Activated CD4-positive, alpha-beta T cell treated with anti-CD3 and anti-CD28 coated beads, Interleukin-2, amount 50 U/mL, for 48 hours (primary cell): ENCODE data around the gene FAM3C.
"Not testable (repeated sequence)": the region's sequence is repeated elsewhere in the genome, so short reads cannot be mapped to it uniquely, and the experiment has no call there.

Source experiments
- DNase-seq, 2 experiments: peaks; one replicate each; pipeline ENCODE4 v3.0.0-alpha.2; 2020

Gene FAM3C

GRCh38 chr7:121329191-121330052 lies 66.7 kb downstream of the FAM3C start:
- DNase-seq = peak; percentile 24 to 44

GRCh38 chr7:121328508-121329190 lies 67.5 kb downstream of the FAM3C start, which contains the start of gene WNT16:
TSS of gene WNT16 (plus strand) at chr7:121329000. CDS start at chr7:121329293, 293 bp downstream.
- no peak for DNase-seq

- no peak for DNase-seq
Measured at GRCh38 chr7:121327671-121328070, 68.4 kb downstream of the FAM3C start.

- no peak for DNase-seq
Measured at GRCh38 chr7:121323515-121324302, 72.4 kb downstream of the FAM3C start.

GRCh38 chr7:121322460-121322859 lies 73.6 kb downstream of the FAM3C start:
- no peak for DNase-seq

GRCh38 chr7:121315170-121315569 lies 80.9 kb downstream of the FAM3C start:
- DNase-seq = not testable (repeated sequence)

- no peak for DNase-seq
Measured at GRCh38 chr7:121313793-121314676, 82.1 kb downstream of the FAM3C start.

- DNase-seq = no peak
Measured at GRCh38 chr7:121313220-121313792, 82.8 kb downstream of the FAM3C start.

GRCh38 chr7:121307021-121307574 lies 89.0 kb downstream of the FAM3C start:
- no peak for DNase-seq

GRCh38 chr7:121306565-121306964 lies 89.5 kb downstream of the FAM3C start:
- no peak for DNase-seq

- DNase-seq = no peak
Measured at GRCh38 chr7:121305109-121305508, 91.0 kb downstream of the FAM3C start.

GRCh38 chr7:121304102-121304658 lies 91.9 kb downstream of the FAM3C start:
- DNase-seq = no peak

- DNase-seq = no peak
Measured at GRCh38 chr7:121303422-121304101, 92.5 kb downstream of the FAM3C start.

GRCh38 chr7:121302214-121302745 lies 93.8 kb downstream of the FAM3C start:
- no peak for DNase-seq

GRCh38 chr7:121301446-121302213 lies 94.5 kb downstream of the FAM3C start:
- no peak for DNase-seq

GRCh38 chr7:121300685-121301420 lies 95.3 kb downstream of the FAM3C start:
- DNase-seq = no peak
